Kasumi-1 (cell line): ENCODE measurements around the gene MAD1L1.
A peak's percentile ranks its signal among the peaks of the same experiment; 100 is the strongest.

Source experiments
- DNase-seq, 2 experiments: peaks; one replicate each; lab custom pipeline; 2025; lab: John Stamatoyannopoulos, UW

The MAD1L1 gene

DNA sequence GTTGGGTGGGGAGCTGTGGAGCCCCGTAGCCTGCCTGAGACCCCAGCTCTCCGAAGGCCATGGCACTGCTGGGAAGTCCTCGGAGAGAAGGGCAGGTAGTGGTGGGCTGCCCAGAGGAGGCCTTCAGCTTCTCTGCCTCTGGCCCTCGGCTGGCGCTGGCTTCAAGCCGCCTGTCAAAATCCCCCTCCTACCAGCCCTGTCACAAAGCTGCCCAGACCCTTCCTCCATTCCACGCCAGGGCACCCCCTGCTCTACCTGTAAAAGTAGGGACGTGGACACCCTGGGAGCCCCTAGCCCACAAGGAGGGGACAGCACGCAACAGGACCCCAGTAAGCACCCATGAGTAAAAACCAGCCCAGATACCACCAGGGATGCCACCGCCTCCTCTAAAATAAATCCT lies 31.6 kb downstream of the MAD1L1 start:
- DNase-seq, result no peak

DNA sequence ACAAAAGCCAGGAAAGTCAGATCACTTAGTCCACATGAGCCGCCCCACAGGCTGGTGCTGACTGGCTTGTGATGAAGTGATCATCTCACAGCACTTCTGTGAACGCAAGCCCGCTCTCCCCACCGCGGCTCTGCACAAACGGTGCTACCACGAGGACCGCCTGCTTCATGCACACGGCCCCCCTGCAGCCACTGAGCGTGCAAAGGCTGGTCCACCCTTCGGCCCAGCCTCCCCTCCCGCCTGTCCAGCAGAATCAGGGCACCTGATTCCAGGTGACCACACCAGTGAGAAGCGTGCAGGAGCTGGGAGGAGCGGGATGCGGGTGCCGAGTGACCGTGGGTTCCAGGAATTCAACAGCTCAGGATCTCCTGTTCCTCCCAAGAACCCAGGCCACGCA lies 32.2 kb downstream of the MAD1L1 start:
- no peak for DNase-seq

DNA sequence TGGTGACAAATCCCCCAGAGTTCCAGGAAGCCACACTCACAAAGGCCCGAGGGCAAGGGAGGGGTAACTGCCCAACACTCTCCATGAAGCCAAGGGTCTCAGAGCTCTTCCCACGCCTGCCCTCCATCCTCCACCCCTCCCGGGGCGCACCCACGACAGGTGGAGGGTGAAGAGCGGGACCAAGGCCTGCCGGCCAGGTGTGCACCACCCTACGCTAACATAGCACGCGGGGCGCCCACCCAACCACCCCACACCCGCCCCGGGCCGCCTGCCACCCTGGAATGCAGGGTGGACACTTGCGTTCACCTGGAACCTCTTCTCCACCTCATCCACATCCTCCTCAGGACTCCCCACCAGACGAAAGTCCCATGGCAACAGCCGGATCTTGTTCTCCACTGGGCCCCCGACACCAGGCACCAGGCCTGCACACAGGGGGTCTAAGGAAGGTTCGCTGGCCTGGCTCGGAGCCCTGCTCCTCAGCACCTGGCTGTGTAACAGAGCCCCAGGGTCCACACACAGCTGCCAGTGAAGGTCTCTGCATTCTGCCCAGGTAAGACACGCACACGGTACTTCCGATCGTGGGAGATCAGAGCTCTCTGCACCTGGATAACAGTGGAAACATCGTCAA lies 32.7 kb downstream of the MAD1L1 start:
- no peak for DNase-seq

DNA sequence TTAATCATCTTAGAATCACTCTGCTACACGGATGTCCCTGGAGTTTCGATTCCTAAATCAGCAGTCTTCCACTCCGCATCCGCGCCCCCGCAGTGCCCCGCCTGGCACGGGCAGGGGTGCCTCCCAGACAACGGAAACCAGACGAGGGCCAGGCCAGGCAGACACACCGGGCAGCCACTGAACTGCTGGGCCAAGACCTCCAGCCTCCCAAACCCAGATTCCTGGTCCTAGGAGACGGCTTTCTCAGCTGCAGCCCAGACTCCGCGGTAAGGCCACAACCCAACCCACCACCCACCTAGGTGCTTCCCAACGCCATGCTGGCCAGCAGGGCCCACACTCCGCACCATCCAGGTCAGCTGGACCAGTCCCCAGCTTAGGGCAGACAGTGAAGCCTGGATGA lies 33.2 kb downstream of the MAD1L1 start:
- DNase-seq, result no peak

DNA sequence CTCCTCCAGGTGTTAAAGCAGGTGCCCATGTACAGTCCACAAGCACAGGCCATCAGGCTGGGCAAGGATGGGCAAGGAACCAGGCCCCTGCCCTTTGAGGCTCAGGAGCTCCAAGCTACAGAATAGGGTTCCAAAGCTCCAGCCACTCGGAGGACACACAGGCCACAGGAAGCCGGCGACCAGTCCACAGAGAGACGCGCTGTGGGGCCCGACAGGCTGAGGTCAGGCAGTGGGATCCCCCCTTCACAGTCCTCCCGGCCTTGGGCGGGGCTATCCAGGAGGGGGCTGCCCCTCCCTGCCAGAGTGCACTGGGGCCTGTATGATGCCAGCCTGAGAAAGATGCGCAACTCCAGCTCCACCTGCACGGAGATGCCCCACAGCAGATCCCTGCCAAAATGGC lies 34.0 kb downstream of the MAD1L1 start:
- DNase-seq, result no peak

DNA sequence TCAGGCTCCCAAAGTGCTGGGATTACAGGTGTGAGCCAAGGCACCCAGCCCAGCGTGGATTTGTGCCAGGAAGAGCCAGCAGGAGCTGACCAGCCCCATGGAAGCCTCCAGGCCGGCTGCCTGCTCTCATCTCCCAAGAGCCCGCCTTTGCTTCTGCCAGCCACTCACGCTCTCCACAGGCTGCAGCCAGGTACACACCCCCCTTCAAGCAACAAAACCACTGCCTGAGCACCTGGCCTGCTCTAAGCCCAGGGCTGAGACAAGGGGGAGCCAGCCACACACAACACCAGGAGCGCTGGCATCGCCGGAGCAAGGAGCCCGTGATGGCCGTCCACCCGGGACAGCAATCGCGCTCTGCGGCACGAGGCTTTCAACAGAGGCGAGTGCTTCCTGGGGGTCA lies 34.5 kb downstream of the MAD1L1 start:
- no peak for DNase-seq

DNA sequence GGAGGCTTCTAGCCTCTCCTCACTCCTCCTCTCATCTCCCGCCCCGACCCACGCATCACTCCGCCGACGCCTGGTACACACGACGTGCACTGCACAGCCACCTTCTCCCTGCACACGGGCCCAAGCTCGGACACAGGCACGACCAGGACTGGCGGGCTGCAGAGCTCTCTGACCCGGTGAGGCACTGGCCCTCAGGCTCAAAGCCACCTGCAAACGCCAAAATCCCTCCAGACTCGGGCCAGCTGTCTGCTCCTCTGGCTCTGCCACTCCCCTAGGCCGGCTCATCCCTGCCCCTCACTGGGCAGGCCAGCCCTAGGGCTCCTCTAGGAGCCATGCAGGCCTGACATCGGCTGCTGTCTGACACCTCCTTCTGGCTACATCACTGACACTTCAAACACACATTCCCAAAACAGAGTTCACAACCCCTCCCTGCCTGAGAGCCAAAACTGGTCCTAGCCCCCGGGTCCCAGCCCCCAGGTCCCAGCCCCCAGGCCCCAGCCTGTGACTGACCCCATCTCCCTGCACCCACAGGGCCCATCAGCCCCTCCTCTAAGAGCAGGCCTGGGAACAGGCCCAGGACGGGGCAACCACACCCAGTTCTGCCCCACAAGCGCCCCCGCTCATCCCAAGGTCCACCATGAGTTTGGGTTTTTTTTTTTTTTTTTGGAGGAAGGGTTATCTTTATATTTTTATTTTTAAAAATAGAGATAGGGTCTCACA lies 35.1 kb downstream of the MAD1L1 start:
- no peak for DNase-seq

DNA sequence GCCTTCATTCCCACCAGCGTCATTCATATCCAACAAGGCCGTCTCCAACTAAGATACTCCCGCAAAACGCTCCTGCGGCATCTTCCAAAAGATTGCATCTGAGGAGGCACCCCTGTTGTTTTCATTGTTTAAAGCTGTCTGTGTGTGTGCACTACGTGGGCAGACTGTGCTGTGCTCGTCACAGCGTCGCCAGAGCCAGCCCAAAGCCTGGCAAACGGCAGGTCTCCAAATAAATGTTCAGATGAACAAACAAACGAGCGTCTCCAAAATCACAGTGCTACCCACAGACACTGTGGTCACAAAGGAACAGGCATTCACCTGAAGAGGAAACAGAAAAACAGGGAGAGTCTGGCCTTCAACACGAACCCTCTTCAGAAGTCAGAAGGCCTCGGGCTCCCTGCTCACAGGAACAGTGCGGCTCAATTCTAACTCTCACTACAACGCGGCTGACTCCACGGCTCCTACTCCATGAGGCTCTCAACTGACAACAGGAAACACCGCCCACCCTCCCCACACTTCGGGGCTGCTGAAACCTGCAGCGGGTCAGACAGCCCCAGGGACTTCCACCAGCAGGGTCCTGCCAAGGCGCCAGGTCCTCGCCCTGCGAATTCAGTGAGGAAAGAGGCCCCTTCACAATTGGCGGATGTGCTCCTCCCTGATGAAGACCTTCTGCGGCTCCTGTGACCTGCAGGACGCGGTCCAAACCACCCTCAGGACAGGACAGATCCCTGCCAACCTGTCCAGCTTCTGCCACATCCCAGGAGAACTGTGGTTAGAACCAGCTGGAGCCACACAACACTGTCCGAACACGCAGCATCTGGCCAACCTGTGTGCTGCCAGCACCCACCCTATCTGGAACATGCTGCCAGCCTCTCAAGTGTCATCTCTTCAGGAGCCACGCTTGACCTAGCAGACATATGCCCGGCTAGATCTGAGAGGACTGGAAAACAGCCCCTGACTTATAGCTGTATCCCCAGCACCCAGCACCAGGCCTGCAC lies 36.1 kb downstream of the MAD1L1 start:
- DNase-seq, result no peak

DNA sequence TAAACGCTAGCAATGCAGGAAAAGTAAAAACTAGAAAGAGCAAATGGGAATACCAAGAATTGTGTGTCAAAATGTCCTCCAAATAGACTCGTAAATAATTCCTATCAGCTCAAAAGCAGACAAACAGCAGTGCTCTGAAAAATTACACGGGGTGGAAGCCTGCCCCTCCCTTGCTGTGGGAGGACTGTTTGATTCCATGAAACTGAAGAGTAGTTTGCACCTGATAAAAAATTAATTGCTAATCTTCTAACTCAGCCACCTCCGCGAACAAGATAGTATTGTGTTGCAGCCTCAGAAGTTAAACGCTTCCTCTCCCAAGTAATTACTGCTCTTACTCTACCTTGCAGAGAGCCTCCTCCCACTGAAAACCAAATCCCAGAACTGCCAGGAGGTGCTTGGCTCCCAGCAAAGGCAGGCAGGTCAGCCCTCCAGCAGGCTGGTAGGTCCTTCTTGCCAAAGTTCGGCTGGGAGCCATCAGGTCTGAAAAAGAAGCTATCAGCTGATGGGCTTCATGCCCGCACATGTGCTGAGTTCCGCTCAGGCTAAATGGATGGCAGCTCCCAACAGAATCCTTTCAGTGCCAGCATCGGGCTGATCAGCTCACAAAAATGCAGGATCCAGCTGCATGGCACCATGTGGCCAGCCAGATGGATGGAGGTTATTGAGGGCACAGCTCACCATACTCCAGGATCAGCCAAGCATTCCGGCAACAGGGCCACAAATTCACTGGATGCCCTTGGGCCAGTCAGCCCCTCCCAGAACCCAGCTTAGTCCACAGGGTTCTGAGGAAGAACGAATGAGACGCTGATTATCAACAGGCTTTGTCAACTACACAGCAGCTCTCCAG lies 37.1 kb downstream of the MAD1L1 start:
- DNase-seq, result no peak

DNA sequence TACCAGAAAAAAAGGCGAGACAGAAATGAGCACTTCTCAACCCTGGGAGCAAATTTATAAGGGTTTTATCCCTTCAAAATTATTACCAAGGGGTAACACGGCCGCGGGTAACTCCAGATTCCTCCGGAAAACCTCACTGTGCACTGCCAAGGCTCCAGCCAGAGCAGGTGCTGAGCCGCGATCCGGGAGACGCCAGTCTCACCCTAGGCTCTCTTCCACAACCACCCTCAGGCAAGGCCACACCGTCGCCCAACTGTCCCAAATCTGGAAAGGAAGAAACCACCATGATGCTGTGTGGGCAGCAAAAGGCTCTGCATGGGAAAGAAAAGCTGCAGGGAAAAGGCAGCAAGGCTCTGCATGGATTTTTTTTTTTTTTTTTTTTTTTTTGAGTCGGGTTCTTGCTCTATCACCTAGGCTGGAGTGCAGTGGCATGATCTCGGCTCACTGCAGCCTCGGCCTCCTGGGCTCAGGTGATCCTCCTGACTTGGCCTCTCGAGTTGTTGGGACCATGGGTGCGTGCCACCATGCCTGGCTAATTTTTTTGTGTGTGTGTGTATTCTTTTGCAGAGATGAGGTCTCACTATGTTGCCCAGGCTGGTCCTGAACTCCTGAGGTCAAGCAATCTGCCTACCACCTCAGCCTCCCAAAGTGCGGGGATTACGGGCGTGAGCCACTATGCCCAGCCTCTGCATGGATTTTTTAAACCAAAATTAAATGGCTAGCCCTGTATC lies 39.0 kb downstream of the MAD1L1 start:
- no peak for DNase-seq

DNA sequence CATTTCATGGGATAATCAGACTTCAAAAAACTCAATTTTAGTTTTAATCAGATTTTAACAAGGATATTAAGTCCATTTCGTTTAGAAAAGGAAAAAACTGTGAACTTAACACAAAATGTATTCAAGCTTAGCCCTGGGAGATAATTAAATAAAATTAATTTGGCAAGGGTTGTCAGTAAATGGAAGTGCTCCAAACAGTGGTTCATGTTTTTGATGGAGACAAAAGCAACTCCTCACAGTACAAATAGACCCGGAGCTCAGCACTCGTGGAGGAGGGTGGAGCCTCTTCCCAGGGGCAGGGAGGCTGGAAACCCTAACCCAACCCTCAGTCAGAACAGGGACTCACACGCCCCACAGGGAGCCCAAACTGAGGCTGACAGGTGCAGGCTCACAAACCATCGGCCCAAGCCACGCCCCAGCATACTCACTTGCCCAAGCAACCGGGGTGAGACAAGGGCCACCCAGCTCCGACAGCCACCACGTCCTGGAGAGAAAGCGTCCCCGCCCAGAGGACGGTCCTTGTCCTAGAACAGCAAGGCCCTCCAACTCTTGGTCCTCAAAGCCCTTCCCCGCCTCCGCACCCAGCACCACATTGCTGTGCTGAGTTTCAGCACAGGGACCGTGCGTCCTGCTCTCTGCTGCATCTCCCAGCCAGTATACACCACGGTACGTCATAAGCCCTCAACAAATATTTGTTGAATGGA lies 39.8 kb downstream of the MAD1L1 start:
- no peak for DNase-seq

DNA sequence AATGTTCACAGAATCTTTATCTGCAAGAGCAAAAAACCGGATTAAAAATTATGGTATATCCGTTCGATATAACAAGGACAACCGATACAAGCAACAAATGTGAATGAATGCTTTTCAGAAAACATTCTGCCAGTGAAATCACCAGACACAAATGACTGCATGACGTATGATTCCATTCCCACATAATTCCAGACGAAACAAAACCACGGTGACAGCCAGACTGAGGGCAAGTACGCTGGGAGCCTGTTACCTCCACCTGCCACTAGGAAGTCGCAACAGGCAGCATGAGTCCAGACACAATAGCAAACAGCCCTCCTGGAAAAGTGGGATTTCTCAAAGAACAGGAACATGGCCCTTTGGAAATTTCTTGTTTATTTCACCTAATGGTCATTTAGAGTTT lies 41.7 kb downstream of the MAD1L1 start:
- DNase-seq, result no peak

DNA sequence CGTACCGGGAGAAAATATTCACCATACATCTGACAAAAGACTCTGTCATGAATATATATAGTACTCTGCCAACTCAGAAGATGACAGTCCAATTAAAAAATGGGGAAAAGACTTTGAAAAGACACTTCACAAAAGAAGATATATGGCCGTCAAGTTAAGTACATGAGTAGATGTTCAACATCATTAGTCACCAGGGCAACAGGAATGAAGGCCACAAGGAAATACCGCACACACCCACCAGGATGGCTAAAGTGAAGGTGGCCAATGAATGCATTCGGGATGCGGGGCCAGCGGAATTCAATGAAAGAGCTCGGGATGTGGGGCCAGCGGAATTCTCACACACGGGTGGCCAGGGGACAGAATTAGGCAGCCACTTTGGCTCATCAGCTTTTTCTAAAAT lies 42.2 kb downstream of the MAD1L1 start:
- DNase-seq, result no peak

DNA sequence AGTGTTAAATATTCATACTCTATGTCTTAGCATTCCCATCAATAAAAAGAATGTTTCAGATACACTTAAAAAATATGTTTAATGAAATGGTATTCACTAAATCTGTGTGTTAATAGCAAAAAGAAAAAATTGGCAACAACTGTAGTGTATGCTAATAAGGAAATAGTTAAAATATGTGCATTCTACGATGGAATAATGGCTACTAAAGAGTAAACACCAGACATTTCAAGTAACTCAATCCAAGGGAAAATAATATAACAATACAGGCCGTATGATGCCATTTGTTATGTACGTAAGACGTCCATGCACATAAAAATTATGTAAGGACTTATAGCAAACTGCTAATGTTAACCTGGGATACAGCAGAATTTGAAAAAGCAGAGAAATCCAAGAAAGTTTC lies 46.6 kb downstream of the MAD1L1 start:
- no peak for DNase-seq

DNA sequence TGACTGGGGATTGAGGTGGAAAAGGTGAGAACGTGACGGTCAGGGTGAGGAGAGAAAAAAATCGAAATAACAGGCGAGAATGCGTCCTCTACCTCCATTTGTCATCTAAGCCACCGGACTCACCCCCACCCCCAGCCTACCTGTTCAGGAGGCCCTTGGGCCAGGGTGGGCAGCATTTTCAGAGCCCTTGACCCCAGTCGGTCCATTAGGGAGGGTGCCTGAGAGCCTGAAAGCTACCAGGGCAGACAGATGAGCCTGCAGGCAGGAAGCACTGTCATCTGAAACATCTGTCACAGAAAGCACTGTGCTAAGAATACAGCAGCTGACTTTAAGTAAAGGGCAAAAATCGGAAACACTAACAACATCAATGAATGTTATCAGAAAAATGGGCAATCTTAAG lies 47.0 kb downstream of the MAD1L1 start:
- no peak for DNase-seq

DNA sequence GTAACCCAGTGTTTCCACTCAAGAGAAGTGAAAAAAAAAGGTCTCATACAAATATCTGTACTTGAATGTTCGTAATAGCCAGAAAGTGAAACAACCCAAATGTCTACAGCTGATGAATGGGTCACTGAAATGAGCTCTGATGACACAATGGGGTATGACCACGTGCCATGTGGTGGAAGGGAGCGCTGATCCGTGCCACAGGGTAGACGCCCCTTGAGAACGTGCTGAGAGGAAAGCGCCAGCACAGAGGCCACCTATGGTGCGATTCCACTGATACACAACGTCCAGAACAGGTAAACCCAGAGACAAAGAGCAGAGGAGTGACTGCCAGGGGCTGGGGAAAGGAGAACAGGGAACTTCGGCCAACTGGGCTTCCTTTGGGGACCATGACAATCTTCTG lies 50.3 kb downstream of the MAD1L1 start:
- DNase-seq, result no peak

DNA sequence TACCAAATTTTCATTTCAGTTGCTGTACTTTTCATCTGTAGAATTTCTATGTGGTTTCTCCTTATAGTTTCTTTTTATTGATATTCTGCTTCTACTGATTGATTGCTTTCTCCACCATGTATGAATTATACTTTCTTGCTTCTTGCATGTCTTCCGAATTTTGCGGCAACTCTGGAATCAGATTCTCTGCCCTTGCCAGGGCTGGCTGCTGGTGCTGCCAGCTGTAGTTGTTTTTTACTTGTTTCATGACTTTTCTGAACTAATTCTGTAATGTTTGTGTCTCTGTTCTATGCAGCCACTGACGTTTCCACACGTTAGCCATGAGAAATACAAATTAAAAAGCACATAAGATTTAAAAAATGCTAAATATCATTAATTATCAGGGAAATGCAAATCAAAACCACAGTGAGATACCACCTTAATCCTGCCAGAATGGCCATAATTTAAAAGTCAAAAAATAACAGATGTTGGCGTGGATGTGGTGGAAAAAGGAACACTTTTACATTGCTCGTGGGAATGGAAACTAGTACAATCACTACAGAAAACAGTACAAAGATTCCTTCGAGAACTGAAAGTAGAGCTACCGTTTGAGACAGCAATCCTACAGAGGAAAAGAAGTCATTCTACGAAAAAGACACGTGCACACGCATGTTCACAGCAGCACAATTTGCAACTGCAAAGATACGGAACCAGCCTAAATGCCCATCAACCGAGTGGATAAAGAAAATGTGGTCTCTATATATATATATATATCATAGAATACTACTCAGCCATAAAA lies 51.5 kb downstream of the MAD1L1 start:
- DNase-seq, result no peak

DNA sequence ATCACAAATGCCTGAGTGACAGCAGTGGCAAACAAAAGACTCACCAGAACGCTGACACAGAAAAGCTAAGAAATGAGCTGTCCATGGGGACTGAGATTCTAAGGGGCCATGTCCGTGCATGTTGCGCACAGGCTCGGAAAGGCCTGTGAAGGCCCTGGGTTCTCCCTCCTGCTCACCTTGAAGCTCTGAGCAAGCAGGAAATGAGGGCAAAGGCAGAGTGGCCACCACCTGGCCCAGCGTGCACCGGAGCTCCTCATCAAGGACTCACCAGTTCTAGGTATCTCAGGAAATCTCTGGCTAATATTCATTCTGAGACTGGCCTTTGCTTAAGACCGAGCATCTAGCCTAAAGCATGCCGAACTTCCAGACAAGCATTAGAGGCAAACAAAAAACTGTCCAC lies 52.7 kb downstream of the MAD1L1 start:
- DNase-seq, result no peak

DNA sequence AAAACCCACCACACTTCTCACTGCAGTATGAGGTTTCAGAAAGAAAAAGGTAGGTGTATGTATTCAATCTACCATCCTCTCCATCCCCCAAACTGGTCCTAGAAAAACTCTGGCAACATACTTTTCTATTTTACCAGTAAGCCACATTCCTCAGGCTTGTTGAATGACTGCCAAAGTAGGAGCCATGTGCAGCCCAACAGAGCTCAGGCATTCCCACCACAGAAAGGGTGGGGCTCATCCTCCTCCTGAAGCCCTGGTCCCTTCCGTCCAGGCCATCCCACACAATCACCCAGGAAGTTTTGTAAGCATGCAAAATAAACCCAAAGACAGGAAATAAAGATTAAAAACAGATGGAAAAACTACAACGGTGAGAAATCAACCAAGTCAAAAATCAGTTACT lies 57.2 kb downstream of the MAD1L1 start:
- peak in 1 of 2 experiments; percentile 1 for DNase-seq

DNA sequence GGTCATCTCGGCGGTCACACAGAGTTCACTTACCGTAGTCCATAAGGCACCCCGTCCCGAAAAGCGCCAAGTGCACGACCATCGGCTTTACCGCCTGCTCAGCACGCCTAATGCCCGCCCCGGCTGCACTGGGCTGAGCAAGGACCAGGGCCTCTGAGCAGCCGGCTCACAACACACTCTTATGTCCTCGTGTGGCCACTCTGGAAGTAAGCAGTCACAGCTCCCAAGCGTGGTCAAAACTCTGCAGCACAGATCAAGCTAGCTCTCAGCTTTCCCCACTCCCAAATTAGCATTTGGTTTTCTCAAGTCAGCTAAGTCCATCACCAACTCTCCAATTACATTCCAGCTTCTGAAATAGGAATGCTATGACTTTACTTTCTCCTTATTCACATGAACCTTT lies 57.7 kb downstream of the MAD1L1 start:
- DNase-seq, result no peak
